H9 (cell line): ENCODE measurements around the gene GAS2L2. TPM values are rescaled to one million over a fixed set of nuclear protein-coding genes. Genes with fewer than 3 reads are reported as not detected.

Source experiments
- DNase-seq: peaks from one replicate; pipeline ENCODE4 v3.0.0-alpha.2; 2017
- H2AFZ ChIP-seq: one replicate; pipeline ENCODE4 v1.6.1; 2013; ENCODE audit warnings: mild to moderate bottlenecking, low read length, control low read depth, moderate library complexity
- H2AK5ac ChIP-seq: 2 replicates; pipeline ENCODE4 v1.6.1; 2013; ENCODE audit warnings: low read length, control low read depth, mixed read lengths; ENCODE audit not compliant: insufficient read length
- H2BK120ac ChIP-seq: one replicate; pipeline ENCODE4 v1.6.1; 2013; ENCODE audit warnings: low read depth, mild to moderate bottlenecking, low read length, control low read depth, inconsistent platforms; ENCODE audit not compliant: poor library complexity, severe bottlenecking
- H2BK12ac ChIP-seq: 2 replicates; pipeline ENCODE4 v1.6.1; 2013; ENCODE audit warnings: low read length, control low read depth, mixed read lengths, low read depth; ENCODE audit not compliant: insufficient read length
- H2BK15ac ChIP-seq: 2 replicates; pipeline ENCODE4 v1.6.1; 2013; ENCODE audit warnings: low read depth, low read length, control low read depth
- H2BK20ac ChIP-seq: one replicate; pipeline ENCODE4 v1.6.1; 2013; ENCODE audit warnings: low read depth, mild to moderate bottlenecking, low read length, control low read depth, inconsistent platforms; ENCODE audit not compliant: poor library complexity, severe bottlenecking
- H2BK5ac ChIP-seq: 2 replicates; pipeline ENCODE4 v1.6.1; 2013; ENCODE audit warnings: low read length, control low read depth, mixed read lengths; ENCODE audit not compliant: insufficient read length
- H3K14ac ChIP-seq: 2 replicates; pipeline ENCODE4 v1.6.1; 2013; ENCODE audit warnings: low read length, control low read depth; ENCODE audit not compliant: insufficient read depth
- H3K18ac ChIP-seq: 2 replicates; pipeline ENCODE4 v1.6.1; 2013; ENCODE audit warnings: low read depth, mild to moderate bottlenecking, mixed read lengths, low read length, control low read depth; ENCODE audit not compliant: insufficient read length
- H3K23ac ChIP-seq: 2 replicates; pipeline ENCODE4 v1.6.1; 2013; ENCODE audit warnings: low read length, control low read depth, mixed read lengths, low read depth; ENCODE audit not compliant: insufficient read length
- H3K23me2 ChIP-seq: 2 replicates; pipeline ENCODE4 v1.6.1; 2013; ENCODE audit warnings: low read depth, mild to moderate bottlenecking, mixed read lengths, low read length, control low read depth; ENCODE audit not compliant: insufficient read length, poor library complexity, severe bottlenecking
- H3K27ac ChIP-seq: 2 replicates; pipeline ENCODE4 v1.5.1; 2013; ENCODE audit warnings: low read length, control low read depth, mixed read lengths, low read depth; ENCODE audit not compliant: insufficient read length
- H3K27me3 ChIP-seq: 2 replicates; pipeline ENCODE4 v1.6.1; 2013; ENCODE audit warnings: low read length, control low read depth, inconsistent platforms; ENCODE audit not compliant: insufficient read depth
- H3K4ac ChIP-seq: 2 replicates; pipeline ENCODE4 v1.6.1; 2013; ENCODE audit warnings: low read depth, mild to moderate bottlenecking, control low read depth, inconsistent platforms, low read length, moderate library complexity
- H3K4me1 ChIP-seq: 2 replicates; pipeline ENCODE4 v1.6.1; 2013; ENCODE audit warnings: low read length, control low read depth, inconsistent platforms; ENCODE audit not compliant: insufficient read depth
- H3K4me2 ChIP-seq: 2 replicates; pipeline ENCODE4 v1.6.1; 2013; ENCODE audit warnings: low read length, control low read depth, mixed read lengths; ENCODE audit not compliant: insufficient read length, insufficient read depth
- H3K56ac ChIP-seq: 2 replicates; pipeline ENCODE4 v1.6.1; 2013; ENCODE audit warnings: low read depth, mild to moderate bottlenecking, mixed read lengths, low read length, control low read depth; ENCODE audit not compliant: insufficient read length
- H3K79me1 ChIP-seq: 2 replicates; pipeline ENCODE4 v1.6.1; 2013; ENCODE audit warnings: low read depth, mild to moderate bottlenecking, moderate library complexity, low read length, control low read depth, inconsistent platforms; ENCODE audit not compliant: insufficient read depth, poor library complexity, severe bottlenecking
- H3K79me2 ChIP-seq: 2 replicates; pipeline ENCODE4 v1.6.1; 2013; ENCODE audit warnings: low read length, control low read depth, inconsistent platforms; ENCODE audit not compliant: insufficient read depth
- H3K9ac ChIP-seq: 2 replicates; pipeline ENCODE4 v1.6.1; 2013; ENCODE audit warnings: low read length, control low read depth, mixed read lengths; ENCODE audit not compliant: insufficient read length; ENCODE audit errors: extremely low read depth
- H3K9me3 ChIP-seq: one replicate; pipeline ENCODE4 v1.6.1; 2013; ENCODE audit warnings: low read depth, low read length, inconsistent platforms; ENCODE audit not compliant: control insufficient read depth
- H3T11ph ChIP-seq: one replicate; pipeline ENCODE4 v1.6.1; 2013; ENCODE audit warnings: mild to moderate bottlenecking, low read length, control low read depth, inconsistent platforms
- H4K20me1 ChIP-seq: one replicate; pipeline ENCODE4 v1.6.1; 2013; ENCODE audit not compliant: control insufficient read depth, insufficient read length, insufficient read depth
- H4K5ac ChIP-seq: 2 replicates; pipeline ENCODE4 v1.6.1; 2013; ENCODE audit warnings: low read depth, mild to moderate bottlenecking, mixed read lengths, low read length, control low read depth; ENCODE audit not compliant: insufficient read length
- H4K8ac ChIP-seq: replicated peaks from 2 replicates; pipeline ENCODE4 v1.6.1; 2013; ENCODE audit warnings: low read length, control low read depth, mixed read lengths, low read depth; ENCODE audit not compliant: insufficient read length
- H4K91ac ChIP-seq: 2 replicates; pipeline ENCODE4 v1.6.1; 2013; ENCODE audit warnings: low read depth, mild to moderate bottlenecking, moderate library complexity, mixed read lengths, low read length, control low read depth; ENCODE audit not compliant: insufficient read length
- H3K27ac Mint-ChIP-seq, 3 experiments: 2 replicates in 2 of 3; 3 replicates in 1 of 3; pipeline ENCODE4 v1.8.0; 2020 to 2021; ENCODE audit warnings: mixed read lengths in 3 of 3, mild to moderate bottlenecking in 1 of 3, moderate library complexity in 1 of 3
- H3K27me3 Mint-ChIP-seq: 2 replicates; pipeline ENCODE4 v1.8.0; 2021; ENCODE audit warnings: low read depth, mild to moderate bottlenecking, moderate library complexity, mixed read lengths
- H3K36me3 Mint-ChIP-seq, 3 experiments: 2 replicates in 2 of 3; 3 replicates in 1 of 3; pipeline ENCODE4 v1.8.0; 2020 to 2021; ENCODE audit warnings: low read depth in 3 of 3, mixed read lengths in 3 of 3; ENCODE audit not compliant: insufficient read depth in 1 of 3
- H3K4me1 Mint-ChIP-seq, 2 experiments: 2 replicates each; pipeline ENCODE4 v1.8.0; 2020; ENCODE audit warnings: mixed read lengths in 2 of 2
- H3K4me3 Mint-ChIP-seq, 2 experiments: 2 replicates in 1 of 2; 3 replicates in 1 of 2; pipeline ENCODE4 v1.8.0; 2020 to 2021; ENCODE audit warnings: mild to moderate bottlenecking in 2 of 2, mixed read lengths in 2 of 2, moderate library complexity in 1 of 2
- H3K9me3 Mint-ChIP-seq, 2 experiments: 2 replicates in 1 of 2; 3 replicates in 1 of 2; pipeline ENCODE4 v1.8.0; 2020; ENCODE audit warnings: mild to moderate bottlenecking in 2 of 2, mixed read lengths in 2 of 2, moderate library complexity in 1 of 2
- CTCF ChIP-seq: fragments of 200-600 bp; sonication (generic); conservative IDR thresholded peaks from 3 replicates; pipeline ENCODE4 v1.8.0; 2021; ENCODE audit warnings: antibody characterized with exemption, mild to moderate bottlenecking
- WGBS: extraction: QIAGEN DNeasy Blood & Tissue Kit; methylation state at CpG from one replicate; pipeline ENCODE4 v1.1.7; 2013; ENCODE audit warnings: missing lambda C conversion rate, low lambda C conversion rate, mixed read lengths; ENCODE audit not compliant: insufficient read length; ENCODE audit errors: extremely low coverage; 5-methylcytosine and 5-hydroxymethylcytosine counted together
- total RNA-seq: library from RNA; stranded (reverse); gene quantifications from 2 replicates; pipeline ENCODE4 v1.2.1, GENCODE V29; 2021

The GAS2L2 gene
- total RNA-seq, 1 experiment from 2014 or later = not detected

DNA sequence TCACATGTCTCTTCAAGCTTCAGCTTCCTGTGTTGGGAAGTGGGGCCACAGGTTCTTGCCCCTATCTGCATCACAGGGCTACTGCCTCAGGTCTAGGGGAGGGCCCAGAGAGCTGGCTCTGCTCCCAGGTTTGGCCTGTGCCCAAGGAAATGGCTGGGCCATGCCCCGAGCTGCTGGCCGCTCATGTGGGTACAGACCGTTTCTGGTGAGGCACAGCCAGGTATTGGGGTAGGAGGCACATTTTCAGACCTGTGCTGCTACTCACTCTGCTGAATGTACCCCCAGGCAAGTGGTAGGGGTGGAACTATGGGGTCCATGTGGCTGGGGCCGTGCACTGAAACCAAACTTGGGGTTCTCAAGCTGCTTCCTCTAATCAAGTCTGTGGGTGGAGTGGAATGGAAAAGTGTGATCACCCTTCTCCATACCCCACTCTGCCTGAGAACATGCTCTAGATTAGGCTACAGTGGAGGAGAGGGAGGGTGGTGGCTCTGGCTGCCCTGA lies 4.6 kb downstream of the GAS2L2 start:
- no peak overlapping the region for H3K4me2 ChIP-seq
- no peak overlapping the region for H3K14ac ChIP-seq
- H4K20me1 ChIP-seq = no peaks in the 10 kb centered on the region
- Mint-ChIP-seq H3K27me3 (peaks cover 40% of the 10 kb centered on the region), H3K27ac (no peak overlapping the region), H3K36me3 (no peaks in the 10 kb centered on the region), H3K4me3 (no peak overlapping the region), H3K4me1 (peaks cover 21 to 33% of the 10 kb centered on the region in 2 experiments), H3K9me3 (no peaks in the 10 kb centered on the region; a peak in 1 of 5 replicates)
- H2AFZ ChIP-seq = no peak overlapping the region
- no peak overlapping the region for H3T11ph ChIP-seq
- no peaks in the 10 kb centered on the region for H3K79me2 ChIP-seq
- H4K91ac ChIP-seq = no peak overlapping the region
- no peaks in the 10 kb centered on the region for H3K79me1 ChIP-seq
- H4K5ac ChIP-seq = no peak overlapping the region
- no peak overlapping the region for H3K9ac ChIP-seq
- no peak overlapping the region for H4K8ac ChIP-seq
- H3K23ac ChIP-seq = no peak overlapping the region
- no peak overlapping the region for H2BK12ac ChIP-seq
- H2AK5ac ChIP-seq = no peak overlapping the region
- WGBS = no CpG with 5 or more reads among the region's 4 CpGs
- H2BK20ac ChIP-seq = no peak overlapping the region
- no peak for DNase-seq
- H2BK15ac ChIP-seq = no peak overlapping the region
- peaks cover 7% of the 10 kb centered on the region; the same call in 1 of the 2 replicates for H3K27me3 ChIP-seq
- no peaks in the 10 kb centered on the region for H3K9me3 ChIP-seq
- no peak overlapping the region for H2BK120ac ChIP-seq
- no peak for TF ChIP-seq CTCF
- no peak overlapping the region for H3K4ac ChIP-seq
- no peaks in the 10 kb centered on the region for H3K23me2 ChIP-seq
- no peak overlapping the region for H3K18ac ChIP-seq
- H3K4me1 ChIP-seq = no peaks in the 10 kb centered on the region
- H2BK5ac ChIP-seq = no peak overlapping the region
- H3K27ac ChIP-seq = no peak overlapping the region
- H3K56ac ChIP-seq = no peak overlapping the region
